ENCODE results near the gene CALML5. TPM values are rescaled to one million over a fixed set of nuclear protein-coding genes. Genes with fewer than 3 reads are reported as not detected.

The CALML5 gene
- total RNA-seq, 2 experiments from 2014 or later: not detected

GRCh38 chr10:5529702-5530411 lies 30.5 kb upstream of the CALML5 start:
- Mint-ChIP-seq H3K27ac (no peak overlapping the region), H3K27me3 (no peaks in the 10 kb centered on the region), H3K36me3 (no peaks in the 10 kb centered on the region), H3K9me3 (no peaks in the 10 kb centered on the region), H3K4me1 (no peaks in the 10 kb centered on the region), H3K4me3 (no peak overlapping the region)
- no peak for DNase-seq
- no peak for ATAC-seq (ENCODE audit: low read depth)
- POLR2A ChIA-PET: no interaction called here

GRCh38 chr10:5528989-5529701 lies 29.8 kb upstream of the CALML5 start:
- no peak for DNase-seq
- no peak for ATAC-seq (ENCODE audit: low read depth)
- POLR2A ChIA-PET: no interaction called here
- H3K9me3 Mint-ChIP-seq: no peaks in the 10 kb centered on the region
- H3K36me3 Mint-ChIP-seq: no peaks in the 10 kb centered on the region
- H3K27me3 Mint-ChIP-seq: no peaks in the 10 kb centered on the region
- H3K27ac Mint-ChIP-seq: no peak overlapping the region
- H3K4me3 Mint-ChIP-seq: no peak overlapping the region
- no peaks in the 10 kb centered on the region for H3K4me1 Mint-ChIP-seq

GRCh38 chr10:5527332-5528200 lies 28.2 kb upstream of the CALML5 start:
- no peak for DNase-seq
- POLR2A ChIA-PET: no interaction called here
- H3K4me1 Mint-ChIP-seq: no peaks in the 10 kb centered on the region

GRCh38 chr10:5526691-5527331 lies 27.4 kb upstream of the CALML5 start:
- POLR2A ChIA-PET: no interaction called here
- ATAC-seq (ENCODE audit: low read depth) (no peak), DNase-seq (no peak)
- Mint-ChIP-seq H3K4me3 (no peak overlapping the region), H3K36me3 (no peaks in the 10 kb centered on the region), H3K27me3 (no peaks in the 10 kb centered on the region), H3K9me3 (no peaks in the 10 kb centered on the region), H3K4me1 (no peaks in the 10 kb centered on the region), H3K27ac (no peak overlapping the region)

More at GRCh38 chr10:5527332-5528200, 28.2 kb upstream of the CALML5 start:
- Mint-ChIP-seq H3K36me3 (no peaks in the 10 kb centered on the region), H3K4me3 (no peak overlapping the region), H3K27ac (no peak overlapping the region), H3K9me3 (no peaks in the 10 kb centered on the region), H3K27me3 (no peaks in the 10 kb centered on the region)
- no peak for ATAC-seq (ENCODE audit: low read depth)

GRCh38 chr10:5525561-5526341 lies 26.4 kb upstream of the CALML5 start:
- Mint-ChIP-seq H3K4me1 (no peaks in the 10 kb centered on the region), H3K9me3 (no peaks in the 10 kb centered on the region), H3K36me3 (no peaks in the 10 kb centered on the region), H3K27ac (no peak overlapping the region), H3K27me3 (no peaks in the 10 kb centered on the region), H3K4me3 (no peak overlapping the region)
- no peak for DNase-seq
- ATAC-seq (ENCODE audit: low read depth): no peak
- POLR2A ChIA-PET: no interaction called here

- Mint-ChIP-seq H3K36me3 (no peaks in the 10 kb centered on the region), H3K4me3 (no peak within 1 kb of the TSS), H3K27me3 (no peaks in the 10 kb centered on the region), H3K9me3 (no peaks in the 10 kb centered on the region), H3K27ac (peak within 1 kb of the TSS; percentile 0), H3K4me1 (no peaks in the 10 kb centered on the region)
- POLR2A ChIA-PET: no interaction called here
- DNase-seq: no peak
- ATAC-seq (ENCODE audit: low read depth): no peak
Measured at GRCh38 chr10:5524641-5525560, 25.5 kb upstream of the CALML5 start, which contains the start of gene CALML3. TSS of gene CALML3 (plus strand) at chr10:5524961. CDS start at chr10:5525086, 125 bp downstream.

- DNase-seq (no peak), ATAC-seq (ENCODE audit: low read depth) (no peak)
- H3K36me3 Mint-ChIP-seq: no peaks in the 10 kb centered on the region
- no peak overlapping the region for H3K4me3 Mint-ChIP-seq
- peaks cover 3% of the 10 kb centered on the region for H3K27me3 Mint-ChIP-seq
- H3K9me3 Mint-ChIP-seq: no peaks in the 10 kb centered on the region
- POLR2A ChIA-PET: no interaction called here
- peak overlapping the region; percentile 0 for H3K27ac Mint-ChIP-seq
- H3K4me1 Mint-ChIP-seq: no peaks in the 10 kb centered on the region
Measured at GRCh38 chr10:5523796-5524574, 24.6 kb upstream of the CALML5 start.

- ATAC-seq (ENCODE audit: low read depth) (no peak), DNase-seq (no peak)
- POLR2A ChIA-PET: no interaction called here
- H3K36me3 Mint-ChIP-seq: no peaks in the 10 kb centered on the region
- H3K27ac Mint-ChIP-seq: no peak overlapping the region
- H3K9me3 Mint-ChIP-seq: no peaks in the 10 kb centered on the region
- no peak overlapping the region for H3K4me3 Mint-ChIP-seq
- no peaks in the 10 kb centered on the region for H3K4me1 Mint-ChIP-seq
- peaks cover 5% of the 10 kb centered on the region for H3K27me3 Mint-ChIP-seq
Measured at GRCh38 chr10:5522913-5523560, 23.7 kb upstream of the CALML5 start.

GRCh38 chr10:5519054-5519453 lies 19.7 kb upstream of the CALML5 start:
- POLR2A ChIA-PET: no interaction called here
- H3K27me3 Mint-ChIP-seq: peaks cover 14% of the 10 kb centered on the region
- H3K27ac Mint-ChIP-seq: no peak overlapping the region
- ATAC-seq (ENCODE audit: low read depth): no peak
- no peaks in the 10 kb centered on the region for H3K36me3 Mint-ChIP-seq
- H3K4me1 Mint-ChIP-seq: no peaks in the 10 kb centered on the region
- no peak for DNase-seq
- H3K4me3 Mint-ChIP-seq: no peak overlapping the region
- no peaks in the 10 kb centered on the region for H3K9me3 Mint-ChIP-seq

- POLR2A ChIA-PET: no interaction called here
Measured at GRCh38 chr10:5518143-5518542, 18.8 kb upstream of the CALML5 start.

GRCh38 chr10:5517546-5517945 lies 18.2 kb upstream of the CALML5 start:
- DNase-seq (no peak), ATAC-seq (ENCODE audit: low read depth) (no peak)
- peaks cover 21% of the 10 kb centered on the region for H3K27me3 Mint-ChIP-seq
- no peaks in the 10 kb centered on the region for H3K9me3 Mint-ChIP-seq
- no peaks in the 10 kb centered on the region for H3K36me3 Mint-ChIP-seq
- no peak overlapping the region for H3K27ac Mint-ChIP-seq
- POLR2A ChIA-PET: no interaction called here
- peaks cover 7% of the 10 kb centered on the region for H3K4me1 Mint-ChIP-seq
- no peak overlapping the region for H3K4me3 Mint-ChIP-seq

More at GRCh38 chr10:5518143-5518542, 18.8 kb upstream of the CALML5 start:
- Mint-ChIP-seq H3K4me1 (peaks cover 4% of the 10 kb centered on the region), H3K36me3 (no peaks in the 10 kb centered on the region), H3K27ac (no peak overlapping the region), H3K9me3 (no peaks in the 10 kb centered on the region), H3K27me3 (peaks cover 19% of the 10 kb centered on the region), H3K4me3 (no peak overlapping the region)
- DNase-seq: no peak
- no peak for ATAC-seq (ENCODE audit: low read depth)
